ENCODE data around the gene LAMP5. TPM values are rescaled to one million over a fixed set of nuclear protein-coding genes. Genes with fewer than 3 reads are reported as not detected.

The LAMP5 gene
- polyA plus RNA-seq, 1 donor from 2014 or later = 0.43 TPM

DNA sequence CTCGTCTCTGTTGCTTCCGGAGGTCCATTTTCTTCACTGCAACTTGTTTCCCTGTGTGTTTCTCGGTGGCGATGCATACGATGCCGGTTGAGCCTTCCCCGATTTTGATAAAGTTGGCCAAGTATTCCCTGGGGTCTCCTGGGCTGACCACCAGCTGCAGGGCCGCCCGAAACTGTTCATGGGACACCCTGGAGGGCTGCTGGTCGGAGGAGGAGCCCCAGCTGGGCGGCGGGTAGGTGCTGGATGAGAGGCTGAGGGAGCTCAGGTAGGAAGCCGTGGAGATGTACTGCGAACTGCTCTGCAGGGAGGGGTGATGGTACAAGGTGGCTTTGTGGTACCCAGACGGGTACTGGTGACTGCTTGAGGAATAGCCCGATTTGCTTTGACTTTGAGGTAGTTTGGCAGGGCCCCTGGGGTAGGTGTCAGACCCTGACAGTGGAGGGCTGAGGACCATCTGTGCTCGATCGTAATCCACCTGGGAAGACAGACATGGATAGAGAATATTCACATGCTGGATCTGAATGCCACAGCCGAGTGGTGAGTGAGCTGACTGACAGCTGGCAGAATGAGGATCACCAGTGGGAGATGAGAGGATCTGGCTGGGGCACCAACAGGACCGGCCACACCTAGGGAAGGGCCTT lies 51.6 kb downstream of the LAMP5 start:
- H3K79me2 ChIP-seq (replicated peaks; ENCODE audit: insufficient read depth, low read length) = no peaks in the 10 kb centered on the region
- H3K4me2 ChIP-seq (ENCODE audit: low read length) = no peak overlapping the region
- H4K20me1 ChIP-seq (ENCODE audit: insufficient read depth) = no peaks in the 10 kb centered on the region
- no peak for TF ChIP-seq POLR2AphosphoS5 (IDR thresholded peaks at IDR 0.05)
- TF ChIP-seq EP300 (conservative IDR thresholded peaks at IDR 0.05; ENCODE audit: poor library complexity, severe bottlenecking) = no peak
- no peak for TF ChIP-seq SMC3 (conservative IDR thresholded peaks at IDR 0.05; ENCODE audit: poor library complexity)
- no peak for TF ChIP-seq MXI1 (conservative IDR thresholded peaks at IDR 0.05; ENCODE audit: poor library complexity, severe bottlenecking)
- TF ChIP-seq, protein P1, sequence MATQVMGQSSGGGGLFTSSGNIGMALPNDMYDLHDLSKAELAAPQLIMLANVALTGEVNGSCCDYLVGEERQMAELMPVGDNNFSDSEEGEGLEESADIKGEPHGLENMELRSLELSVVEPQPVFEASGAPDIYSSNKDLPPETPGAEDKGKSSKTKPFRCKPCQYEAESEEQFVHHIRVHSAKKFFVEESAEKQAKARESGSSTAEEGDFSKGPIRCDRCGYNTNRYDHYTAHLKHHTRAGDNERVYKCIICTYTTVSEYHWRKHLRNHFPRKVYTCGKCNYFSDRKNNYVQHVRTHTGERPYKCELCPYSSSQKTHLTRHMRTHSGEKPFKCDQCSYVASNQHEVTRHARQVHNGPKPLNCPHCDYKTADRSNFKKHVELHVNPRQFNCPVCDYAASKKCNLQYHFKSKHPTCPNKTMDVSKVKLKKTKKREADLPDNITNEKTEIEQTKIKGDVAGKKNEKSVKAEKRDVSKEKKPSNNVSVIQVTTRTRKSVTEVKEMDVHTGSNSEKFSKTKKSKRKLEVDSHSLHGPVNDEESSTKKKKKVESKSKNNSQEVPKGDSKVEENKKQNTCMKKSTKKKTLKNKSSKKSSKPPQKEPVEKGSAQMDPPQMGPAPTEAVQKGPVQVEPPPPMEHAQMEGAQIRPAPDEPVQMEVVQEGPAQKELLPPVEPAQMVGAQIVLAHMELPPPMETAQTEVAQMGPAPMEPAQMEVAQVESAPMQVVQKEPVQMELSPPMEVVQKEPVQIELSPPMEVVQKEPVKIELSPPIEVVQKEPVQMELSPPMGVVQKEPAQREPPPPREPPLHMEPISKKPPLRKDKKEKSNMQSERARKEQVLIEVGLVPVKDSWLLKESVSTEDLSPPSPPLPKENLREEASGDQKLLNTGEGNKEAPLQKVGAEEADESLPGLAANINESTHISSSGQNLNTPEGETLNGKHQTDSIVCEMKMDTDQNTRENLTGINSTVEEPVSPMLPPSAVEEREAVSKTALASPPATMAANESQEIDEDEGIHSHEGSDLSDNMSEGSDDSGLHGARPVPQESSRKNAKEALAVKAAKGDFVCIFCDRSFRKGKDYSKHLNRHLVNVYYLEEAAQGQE (IDR thresholded peaks at IDR 0.05; ENCODE audit: borderline replicate concordance) = no peak
- TF ChIP-seq TAF1 (IDR thresholded peaks at IDR 0.05; ENCODE audit: low read depth) = no peak
- TF ChIP-seq, protein P2, sequence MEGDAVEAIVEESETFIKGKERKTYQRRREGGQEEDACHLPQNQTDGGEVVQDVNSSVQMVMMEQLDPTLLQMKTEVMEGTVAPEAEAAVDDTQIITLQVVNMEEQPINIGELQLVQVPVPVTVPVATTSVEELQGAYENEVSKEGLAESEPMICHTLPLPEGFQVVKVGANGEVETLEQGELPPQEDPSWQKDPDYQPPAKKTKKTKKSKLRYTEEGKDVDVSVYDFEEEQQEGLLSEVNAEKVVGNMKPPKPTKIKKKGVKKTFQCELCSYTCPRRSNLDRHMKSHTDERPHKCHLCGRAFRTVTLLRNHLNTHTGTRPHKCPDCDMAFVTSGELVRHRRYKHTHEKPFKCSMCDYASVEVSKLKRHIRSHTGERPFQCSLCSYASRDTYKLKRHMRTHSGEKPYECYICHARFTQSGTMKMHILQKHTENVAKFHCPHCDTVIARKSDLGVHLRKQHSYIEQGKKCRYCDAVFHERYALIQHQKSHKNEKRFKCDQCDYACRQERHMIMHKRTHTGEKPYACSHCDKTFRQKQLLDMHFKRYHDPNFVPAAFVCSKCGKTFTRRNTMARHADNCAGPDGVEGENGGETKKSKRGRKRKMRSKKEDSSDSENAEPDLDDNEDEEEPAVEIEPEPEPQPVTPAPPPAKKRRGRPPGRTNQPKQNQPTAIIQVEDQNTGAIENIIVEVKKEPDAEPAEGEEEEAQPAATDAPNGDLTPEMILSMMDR (IDR thresholded peaks at IDR 0.05; ENCODE audit: poor library complexity, severe bottlenecking) = no peak
- no peak for TF ChIP-seq EZH2 (IDR thresholded peaks at IDR 0.05; ENCODE audit: borderline replicate concordance, insufficient read depth, low read length, poor library complexity, severe bottlenecking)
- no peak for TF ChIP-seq RAD21 (conservative IDR thresholded peaks at IDR 0.05)
- no peak overlapping the region for H3K4me3 ChIP-seq (ENCODE audit: low read length)
- no peaks in the 10 kb centered on the region for H3K36me3 ChIP-seq (ENCODE audit: insufficient read depth, low read length)
- no peak overlapping the region for H3K27ac ChIP-seq (ENCODE audit: low read length)
- no peaks in the 10 kb centered on the region for H3K9me3 ChIP-seq (ENCODE audit: low read length)
- no peaks in the 10 kb centered on the region for H3K9me2 ChIP-seq (ENCODE audit: insufficient read depth, low read length)
- no peak overlapping the region for H3K9ac ChIP-seq (ENCODE audit: low read length)
- no peaks in the 10 kb centered on the region for H3F3A ChIP-seq (ENCODE audit: insufficient read depth, low read length, poor library complexity, severe bottlenecking)
- no peak overlapping the region for H2AFZ ChIP-seq (ENCODE audit: low read depth, low read length)
- no peaks in the 10 kb centered on the region for H3K27me3 ChIP-seq (ENCODE audit: insufficient read depth, low read depth, low read length)

DNA sequence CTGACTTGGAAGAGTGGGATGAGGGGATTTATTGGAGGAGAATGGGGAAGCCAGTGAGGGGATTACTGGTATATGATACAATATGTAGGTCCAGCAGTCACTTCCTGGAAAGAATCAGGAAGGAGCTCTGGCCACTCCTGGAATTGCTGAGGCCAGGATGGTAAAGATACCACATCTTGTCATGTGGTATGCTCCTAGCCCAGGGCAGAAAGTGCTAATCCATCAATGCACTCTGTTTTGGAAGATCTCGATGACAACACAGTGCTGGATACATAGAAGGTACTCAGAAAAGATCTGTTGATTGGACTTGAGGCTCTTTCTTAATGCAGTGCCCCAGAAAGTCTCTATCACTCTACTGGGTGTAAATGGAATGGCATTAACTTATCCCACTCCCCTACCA lies 52.6 kb downstream of the LAMP5 start:
- no peaks in the 10 kb centered on the region for H3K79me2 ChIP-seq (replicated peaks; ENCODE audit: insufficient read depth, low read length)
- H3F3A ChIP-seq (ENCODE audit: insufficient read depth, low read length, poor library complexity, severe bottlenecking) = no peaks in the 10 kb centered on the region
- H3K27me3 ChIP-seq (ENCODE audit: insufficient read depth, low read depth, low read length) = no peaks in the 10 kb centered on the region
- no peak overlapping the region for H2AFZ ChIP-seq (ENCODE audit: low read depth, low read length)
- TF ChIP-seq EZH2 (IDR thresholded peaks at IDR 0.05; ENCODE audit: borderline replicate concordance, insufficient read depth, low read length, poor library complexity, severe bottlenecking) (no peak), TAF1 (IDR thresholded peaks at IDR 0.05; ENCODE audit: low read depth) (no peak), SMC3 (conservative IDR thresholded peaks at IDR 0.05; ENCODE audit: poor library complexity) (no peak), MXI1 (conservative IDR thresholded peaks at IDR 0.05; ENCODE audit: poor library complexity, severe bottlenecking) (no peak)
- TF ChIP-seq, protein P2 (IDR thresholded peaks at IDR 0.05; ENCODE audit: poor library complexity, severe bottlenecking) = no peak
- TF ChIP-seq, protein P1 (IDR thresholded peaks at IDR 0.05; ENCODE audit: borderline replicate concordance) = no peak
- no peaks in the 10 kb centered on the region for H3K9me3 ChIP-seq (ENCODE audit: low read length)
- H3K9me2 ChIP-seq (ENCODE audit: insufficient read depth, low read length) = no peaks in the 10 kb centered on the region
- no peak overlapping the region for H3K27ac ChIP-seq (ENCODE audit: low read length)
- no peak overlapping the region for H3K4me3 ChIP-seq (ENCODE audit: low read length)
- H4K20me1 ChIP-seq (ENCODE audit: insufficient read depth) = no peaks in the 10 kb centered on the region
- no peaks in the 10 kb centered on the region for H3K36me3 ChIP-seq (ENCODE audit: insufficient read depth, low read length)
- no peak overlapping the region for H3K4me2 ChIP-seq (ENCODE audit: low read length)
- no peak overlapping the region for H3K9ac ChIP-seq (ENCODE audit: low read length)
